GM19455 (cell line): ENCODE data around the gene NOC2L.

Experiments used
- ATAC-seq: cut with Tn5 transposase; IDR thresholded peaks from one replicate; pipeline ENCODE4 v1.9.1; 2021; ENCODE audit not compliant: unreplicated experiment

The NOC2L gene

GRCh38 chr1:975365-975764, 16.3 kb upstream of the NOC2L start:
- no peak for ATAC-seq

GRCh38 chr1:974687-975328, 15.8 kb upstream of the NOC2L start:
- ATAC-seq, result no peak

DNA sequence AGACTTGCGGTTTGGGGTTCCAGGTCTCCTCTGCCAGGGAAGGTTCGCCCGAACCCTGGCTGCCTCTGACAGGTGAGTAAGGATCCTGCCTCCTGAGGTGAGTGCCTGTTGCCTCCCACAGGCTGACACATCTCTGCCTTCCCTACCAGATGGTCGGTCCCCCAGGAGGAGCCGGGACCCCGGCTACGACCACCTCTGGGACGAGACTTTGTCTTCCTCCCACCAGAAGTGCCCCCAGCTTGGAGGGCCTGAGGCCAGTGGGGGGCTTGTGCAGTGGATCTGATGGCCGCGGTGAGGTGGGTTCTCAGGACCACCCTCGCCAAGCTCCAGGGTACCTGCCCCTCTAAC, 15.2 kb upstream of the NOC2L start:
- no peak for ATAC-seq

DNA sequence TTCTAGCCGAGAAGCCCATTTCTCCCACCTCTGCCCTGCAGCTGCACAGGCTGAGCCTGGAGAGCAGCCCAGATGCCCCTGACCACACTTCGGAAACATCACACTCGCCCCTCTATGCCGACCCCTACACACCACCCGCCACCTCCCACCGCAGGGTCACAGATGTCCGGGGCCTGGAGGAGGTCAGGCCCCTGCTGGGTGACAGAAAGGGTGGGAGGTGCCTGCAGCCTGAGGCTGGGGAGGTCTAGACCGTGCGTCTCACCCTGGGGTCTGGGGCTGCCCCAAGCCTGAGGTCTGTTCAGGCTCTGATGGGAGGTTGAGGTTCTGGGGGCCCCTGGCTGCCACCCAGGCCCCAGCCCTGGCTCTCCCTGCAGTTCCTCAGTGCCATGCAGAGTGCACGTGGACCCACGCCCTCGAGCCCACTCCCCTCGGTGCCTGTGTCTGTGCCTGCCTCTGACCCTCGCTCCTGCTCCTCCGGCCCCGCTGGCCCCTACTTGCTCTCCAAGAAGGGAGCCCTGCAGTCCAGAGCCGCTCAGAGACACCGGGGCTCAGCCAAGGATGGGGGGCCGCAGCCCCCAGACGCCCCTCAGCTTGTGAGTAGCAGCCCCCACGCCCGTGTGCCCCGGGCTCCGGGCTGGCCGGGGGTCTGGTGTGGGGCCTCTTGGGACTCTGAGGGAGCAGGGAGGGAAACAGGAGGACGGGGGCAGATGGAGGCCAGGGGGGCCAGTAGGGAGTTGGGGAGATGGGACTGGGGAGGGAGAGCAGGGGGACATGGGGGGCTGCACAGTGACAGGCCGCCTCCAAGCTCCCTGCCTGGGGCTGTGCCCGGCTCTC, 14.6 kb upstream of the NOC2L start:
- no peak for ATAC-seq

- no peak for ATAC-seq
Measured at GRCh38 chr1:972726-973458, 13.8 kb upstream of the NOC2L start.

DNA sequence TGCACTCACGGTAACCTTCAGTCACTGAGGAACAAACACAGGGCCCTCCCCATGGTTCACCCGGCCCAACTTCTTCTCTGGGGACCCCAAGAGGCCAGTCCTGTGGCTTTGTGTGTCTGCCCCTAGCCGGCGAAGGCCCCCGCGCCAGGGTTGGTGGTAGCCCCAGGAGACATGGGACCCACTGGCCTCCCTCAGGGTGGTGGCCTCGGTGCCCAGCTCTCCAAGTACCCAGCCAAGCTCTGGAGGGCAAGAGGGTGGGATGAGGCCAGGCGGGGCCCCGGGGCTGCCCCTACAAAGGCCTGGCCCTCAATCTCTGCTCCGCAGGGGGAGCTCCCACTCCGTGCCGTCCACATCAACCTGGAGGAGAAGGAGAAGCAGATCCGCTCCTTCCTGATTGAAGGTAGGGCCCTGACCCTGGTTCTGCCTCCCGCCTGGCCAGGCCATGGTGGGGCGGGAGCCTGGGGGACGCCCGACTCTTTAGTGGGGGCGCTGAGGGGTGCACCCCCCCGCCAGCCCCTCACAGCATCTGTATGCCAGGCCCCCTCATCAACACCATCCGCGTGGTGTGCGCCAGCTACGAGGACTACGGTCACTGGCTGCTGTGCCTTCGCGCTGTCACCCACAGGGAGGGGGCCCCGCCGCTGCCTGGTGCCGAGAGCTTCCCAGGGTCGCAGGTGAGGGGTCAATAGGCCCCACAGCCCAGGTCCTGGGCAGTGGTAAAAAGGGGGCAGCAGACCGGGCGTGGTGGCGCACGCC, 12.9 kb upstream of the NOC2L start:
- no peak for ATAC-seq

DNA sequence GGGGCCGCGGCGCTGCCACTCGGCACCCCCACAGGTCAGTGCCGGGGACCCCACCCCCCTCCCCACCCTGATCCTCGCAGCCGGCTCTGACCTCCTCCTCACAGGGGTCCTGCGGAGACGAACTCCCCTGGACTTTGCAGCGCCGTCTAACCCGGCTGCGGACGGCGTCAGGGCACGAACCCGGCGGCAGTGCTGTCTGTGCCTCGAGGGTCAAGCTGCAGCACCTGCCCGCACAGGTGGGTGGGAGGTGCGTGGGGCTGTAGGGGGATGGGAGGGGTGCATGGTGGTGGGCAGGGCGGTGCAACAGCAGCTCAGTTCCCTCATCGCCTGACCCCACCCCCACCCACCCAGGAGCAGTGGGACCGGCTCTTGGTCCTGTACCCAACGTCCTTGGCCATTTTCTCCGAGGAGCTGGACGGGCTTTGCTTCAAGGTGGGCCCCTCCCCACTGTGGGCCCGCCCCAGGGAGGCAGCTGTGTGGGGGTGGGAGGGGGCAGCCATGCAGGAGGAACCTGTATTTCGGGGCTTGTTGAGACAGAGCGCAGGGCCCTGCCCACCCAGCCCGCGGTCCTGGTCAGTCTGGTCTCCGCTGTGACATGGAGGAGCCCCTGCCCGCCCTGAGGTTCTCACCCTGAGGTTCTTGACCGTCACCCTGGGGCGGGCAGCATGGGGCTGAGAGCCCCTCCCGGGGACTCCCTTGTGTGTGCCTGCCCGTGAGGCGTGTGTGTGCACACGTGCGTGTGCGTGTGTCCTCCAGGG, 12.1 kb upstream of the NOC2L start:
- no peak for ATAC-seq

- ATAC-seq, result no peak
Measured at GRCh38 chr1:970242-970972, 11.4 kb upstream of the NOC2L start.

DNA sequence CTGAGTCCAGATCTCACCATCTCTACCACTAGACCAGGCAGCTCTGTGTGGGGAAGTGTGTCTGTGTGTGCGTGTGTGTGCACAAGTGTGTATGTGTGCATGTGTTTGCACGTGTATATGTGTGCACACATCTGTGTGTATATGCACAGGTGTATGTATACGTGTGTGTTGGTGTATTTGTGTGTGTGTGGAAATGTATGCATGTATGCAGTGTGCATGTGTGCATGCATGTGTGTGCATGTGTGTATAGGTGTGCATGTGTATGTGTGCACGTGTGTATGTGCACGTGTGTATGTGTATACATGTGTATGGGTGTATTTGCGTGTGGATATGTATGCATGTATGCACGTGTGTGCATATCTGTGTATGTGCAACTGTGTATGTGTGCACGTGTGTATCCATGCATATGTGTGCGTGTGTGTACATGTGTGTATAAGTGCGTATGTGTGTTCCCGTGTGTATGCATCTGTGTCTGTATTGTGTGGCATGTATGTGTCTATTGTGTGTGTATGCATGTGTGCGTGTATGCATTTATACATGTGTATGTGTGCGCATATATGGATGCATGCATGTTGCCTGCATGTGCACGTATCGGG, 10.3 kb upstream of the NOC2L start:
- no peak for ATAC-seq

DNA sequence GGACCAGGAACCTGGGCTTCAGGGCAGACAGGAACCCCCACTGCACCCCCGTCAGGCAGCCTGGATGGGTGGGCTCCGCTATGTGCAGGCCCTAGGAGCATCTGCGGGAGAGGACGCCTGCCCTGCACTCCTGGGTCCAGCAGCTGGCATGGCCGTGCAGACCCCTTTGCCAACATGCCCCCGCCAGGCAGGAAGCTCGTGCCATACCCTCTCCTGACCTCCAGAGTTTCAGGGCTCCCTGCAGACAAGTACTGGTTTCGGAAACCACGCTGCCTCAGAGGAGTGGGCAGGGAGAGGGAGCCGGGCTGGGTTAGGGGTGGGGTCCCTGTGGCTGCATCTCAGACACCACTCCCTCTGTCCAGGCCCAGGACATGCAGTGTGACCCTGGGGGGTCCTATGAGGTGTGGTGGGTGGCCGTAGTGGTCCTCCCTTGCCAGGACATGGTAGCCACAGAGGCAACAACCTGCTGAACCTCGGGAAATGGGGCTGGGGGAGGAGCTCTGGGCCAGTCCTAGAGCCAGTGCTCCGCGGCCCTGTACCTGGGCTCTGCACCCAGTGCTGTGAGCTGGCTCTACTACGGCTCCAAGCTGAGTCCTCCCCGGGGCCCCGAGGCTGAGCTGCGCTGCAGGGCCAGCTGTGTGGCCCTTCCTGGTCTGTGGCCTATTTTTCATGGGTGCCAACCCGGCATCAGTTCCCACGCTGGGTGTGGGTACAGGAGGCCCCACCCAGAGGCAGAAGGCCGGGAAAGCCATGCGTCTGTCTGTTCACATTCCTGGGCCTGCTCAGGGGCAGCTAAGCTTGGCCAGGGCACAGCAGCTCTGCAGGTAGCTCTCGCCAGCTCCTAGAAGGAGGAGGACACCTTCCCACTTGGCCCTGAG, 8.6 kb upstream of the NOC2L start:
- no peak for ATAC-seq

DNA sequence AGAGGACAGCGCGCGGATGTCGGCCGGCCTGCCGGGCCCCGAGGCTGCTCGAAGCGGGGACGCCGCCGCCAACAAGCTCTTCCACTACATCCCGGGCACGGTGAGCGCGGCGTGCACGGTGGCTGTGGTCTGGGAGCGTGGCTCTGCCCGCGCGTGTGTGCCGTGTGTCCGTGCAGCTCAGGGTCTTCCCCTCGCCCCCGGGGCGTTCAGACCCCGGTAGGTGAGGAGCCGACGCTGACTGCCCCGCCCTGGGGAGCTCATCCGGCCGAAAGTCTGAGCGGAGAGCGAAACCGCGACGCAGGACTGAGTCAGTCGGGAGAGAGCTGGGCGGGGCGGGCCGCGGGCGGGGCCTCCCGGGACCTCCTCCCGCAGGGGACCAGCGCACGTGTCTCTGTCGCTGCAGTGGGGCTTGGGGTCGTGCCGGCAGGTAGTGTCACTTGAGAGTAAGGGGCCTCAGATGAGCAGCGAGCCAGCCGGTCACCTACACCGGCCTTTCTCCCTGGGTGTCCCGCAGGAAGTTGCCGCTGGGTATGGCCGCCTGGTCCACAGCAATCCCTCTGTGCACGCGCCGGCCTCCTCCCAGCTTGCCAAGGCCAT, 7.7 kb upstream of the NOC2L start:
- ATAC-seq, result peak; percentile 62

DNA sequence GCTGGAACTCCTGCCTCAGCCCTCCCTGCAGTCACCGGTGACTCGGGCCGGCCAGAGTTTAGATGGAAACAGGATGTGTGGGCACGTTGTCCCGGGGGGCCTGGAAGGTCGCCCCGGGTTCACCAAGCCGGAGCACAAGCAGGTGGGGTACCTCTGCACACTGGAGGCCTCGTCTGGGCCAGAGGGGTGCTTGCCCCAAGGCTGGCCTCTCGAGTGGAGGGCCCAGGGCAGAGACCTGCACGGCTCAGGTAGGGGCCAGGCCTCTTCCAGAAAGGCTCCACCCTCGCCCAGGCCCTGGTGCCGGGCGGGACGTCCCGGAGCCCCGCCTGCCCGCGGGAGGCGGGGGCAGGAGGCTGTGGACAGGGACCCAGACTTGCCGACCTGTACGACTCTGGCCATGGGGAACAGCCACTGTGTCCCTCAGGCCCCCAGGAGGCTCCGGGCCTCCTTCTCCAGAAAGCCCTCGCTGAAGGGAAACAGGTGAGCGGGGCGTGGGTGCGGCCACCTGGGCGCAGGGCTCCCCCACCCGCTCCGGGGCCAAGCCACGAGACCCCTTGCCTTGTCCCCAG, 7.2 kb upstream of the NOC2L start, which contains the start of gene PLEKHN1:
PLEKHN1 (plus strand) TSS at position 348 of the 569 bp plus-strand sequence; CDS start at position 398, 50 bp downstream.
- peak; percentile 36 for ATAC-seq

- ATAC-seq, result no peak
Measured at GRCh38 chr1:965526-966134, 6.6 kb upstream of the NOC2L start.

- ATAC-seq, result no peak
Measured at GRCh38 chr1:964691-965525, 5.9 kb upstream of the NOC2L start.

- no peak for ATAC-seq
Measured at GRCh38 chr1:963746-964525, 4.9 kb upstream of the NOC2L start.

GRCh38 chr1:963301-963651, 4.2 kb upstream of the NOC2L start:
- no peak for ATAC-seq
